Mucosa of descending colon (tissue), 3 donors: Measurements from ENCODE around the gene ARHGDIG. TPM values are rescaled to one million over a fixed set of nuclear protein-coding genes. Genes with fewer than 3 reads are reported as not detected.

ENCODE experiments used
- total RNA-seq, 3 donors: library from RNA; stranded (reverse); fragmentation: NEBNext Ultra II Directional in 2 of 3; extraction: Animal tissue kit (Norgen Biotek cat#: 25700) in 2 of 3; gene quantifications; one replicate each; pipeline versions ENCODE4 v1.2.1 to v1.2.4, GENCODE V29; 2021 to 2023
- donor health status: DM: no; HTN: no; CAD: no; lungs with moderate emphysema.
- donor health status: DM: no; HTN: no; CAD: no.
- donor health status: DM: no; HTN: yes; CAD: no.

ARHGDIG gene
- total RNA-seq, 3 donors from 2014 or later = 1.7 to 6.8 (median 1.9) TPM

Other genes with a start within 250 kb of the ARHGDIG start
- gene POLR3K, start 227.0 kb upstream of the ARHGDIG start, total RNA-seq = 10 to 100 TPM; 10.0 to 13.0 (median 12.6) TPM
- 10 to 100 TPM; 18.8 to 24.9 (median 20.6) TPM for gene SNRNP25, start 226.8 kb upstream of the ARHGDIG start, total RNA-seq
- 10 to 100 TPM; 27.2 to 39.2 (median 36.9) TPM for gene RHBDF1, start 208.0 kb upstream of the ARHGDIG start, total RNA-seq
- gene MPG, start 202.4 kb upstream of the ARHGDIG start, total RNA-seq = 10 to 100 TPM; 25.0 to 30.3 (median 29.9) TPM
- 10 to 100 TPM; 20.0 to 27.0 (median 21.0) TPM for gene NPRL3, start 141.9 kb upstream of the ARHGDIG start, total RNA-seq
- gene HBZ, start 127.9 kb upstream of the ARHGDIG start, total RNA-seq = under 1 TPM in 1 of 3 donors, not detected in 2; 0.41 TPM
- gene HBM, start 114.6 kb upstream of the ARHGDIG start, total RNA-seq = not detected
- 1 to 10 TPM in 2 of 3 donors, not detected in 1; 2.9 to 3.4 TPM for gene HBA2, start 107.7 kb upstream of the ARHGDIG start, total RNA-seq
- 1 to 10 TPM in 2 of 3 donors, not detected in 1; 4.3 to 8.5 TPM for gene HBA1, start 103.9 kb upstream of the ARHGDIG start, total RNA-seq
- not detected for gene HBQ1, start 100.1 kb upstream of the ARHGDIG start, total RNA-seq
- 10 to 100 TPM; 47.8 to 86.8 (median 67.2) TPM for gene LUC7L, start 51.1 kb upstream of the ARHGDIG start, total RNA-seq
- gene FAM234A, start 45.8 kb upstream of the ARHGDIG start, total RNA-seq = 100 to 1,000 TPM in 1 of 3 donors, 10 to 100 TPM in 2; 87.1 to 129 (median 99.1) TPM
- gene RGS11, start 4.6 kb upstream of the ARHGDIG start, total RNA-seq = 10 to 100 TPM in 1 of 3 donors, 1 to 10 TPM in 2; 2.6 to 10.0 (median 8.1) TPM
- 1 to 10 TPM in 2 of 3 donors, under 1 TPM in 1; 0.23 to 2.8 (median 1.3) TPM for gene PDIA2, start 2.6 kb downstream of the ARHGDIG start, total RNA-seq
- gene AXIN1, start 72.1 kb downstream of the ARHGDIG start, total RNA-seq = 10 to 100 TPM; 33.0 to 46.3 (median 40.0) TPM
- gene MRPL28, start 89.9 kb downstream of the ARHGDIG start, total RNA-seq = 10 to 100 TPM; 39.7 to 53.8 (median 49.1) TPM
- 100 to 1,000 TPM in 1 of 3 donors, 10 to 100 TPM in 2; 77.3 to 134 (median 95.7) TPM for gene PGAP6, start 101.4 kb downstream of the ARHGDIG start, total RNA-seq
- gene NME4, start 116.6 kb downstream of the ARHGDIG start, total RNA-seq = 100 to 1,000 TPM in 1 of 3 donors, 10 to 100 TPM in 2; 24.5 to 125 (median 43.6) TPM
- 10 to 100 TPM; 39.5 to 64.3 (median 56.0) TPM for gene DECR2, start 121.3 kb downstream of the ARHGDIG start, total RNA-seq
- 10 to 100 TPM; 22.3 to 45.6 (median 30.7) TPM for gene RAB11FIP3, start 145.1 kb downstream of the ARHGDIG start, total RNA-seq
- gene CAPN15, start 247.1 kb downstream of the ARHGDIG start, total RNA-seq = 100 to 1,000 TPM in 2 of 3 donors, 10 to 100 TPM in 1; 73.5 to 110 (median 109) TPM